Spleen (tissue), 11 donors: ENCODE measurements around the gene PGBD5. TPM values are rescaled to one million over a fixed set of nuclear protein-coding genes. Genes with fewer than 3 reads are reported as not detected.

Experiments used
- DNase-seq: peaks from one replicate; pipeline ENCODE4 v3.0.0-alpha.2; 2020
- H3K27ac ChIP-seq, 8 donors: fragments of 200-600 bp; sonication (generic) in 7 of 8; 1 replicate in 4 of 8; 2 replicates in 4 of 8; pipeline versions ENCODE4 v1.5.0 to v1.8.0; 2016 to 2021; ENCODE audit warnings: inconsistent platforms in 4 of 8, mild to moderate bottlenecking in 4 of 8, moderate library complexity in 1 of 8
- H3K27me3 ChIP-seq, 7 donors: fragments of 200-600 bp; sonication (generic) in 6 of 7; replicated peaks in 1 of 7; 1 replicate in 4 of 7; 2 replicates in 3 of 7; pipeline versions ENCODE4 v1.5.0 to v1.8.0; 2016 to 2021; ENCODE audit warnings: inconsistent platforms in 3 of 7, mild to moderate bottlenecking in 1 of 7
- H3K36me3 ChIP-seq, 6 donors: fragments of 200-600 bp; sonication (generic) in 5 of 6; 1 replicate in 4 of 6; 2 replicates in 2 of 6; pipeline versions ENCODE4 v1.5.0 to v1.8.0; 2016 to 2021; ENCODE audit warnings: inconsistent platforms in 2 of 6
- H3K4me1 ChIP-seq, 6 donors: fragments of 200-600 bp; sonication (generic) in 5 of 6; 1 replicate in 3 of 6; 2 replicates in 3 of 6; pipeline versions ENCODE4 v1.5.0 to v1.8.0; 2016 to 2021; ENCODE audit warnings: inconsistent platforms in 3 of 6
- H3K4me3 ChIP-seq, 8 donors: fragments of 200-600 bp; sonication (generic) in 7 of 8; 1 replicate in 4 of 8; 2 replicates in 4 of 8; pipeline versions ENCODE4 v1.5.0 to v1.8.0; 2016 to 2021; ENCODE audit warnings: inconsistent platforms in 4 of 8, mild to moderate bottlenecking in 4 of 8, moderate library complexity in 2 of 8
- H3K9me3 ChIP-seq, 8 donors: fragments of 200-600 bp; sonication (generic) in 7 of 8; 1 replicate in 4 of 8; 2 replicates in 4 of 8; pipeline versions ENCODE4 v1.5.0 to v1.8.0; 2016 to 2021; ENCODE audit warnings: inconsistent platforms in 4 of 8
- POLR2A ChIP-seq, 3 donors: fragments of 450-650 bp; IDR thresholded peaks; one replicate each; pipeline ENCODE4 v1.5.1; 2017; ENCODE audit warnings: antibody characterized with exemption in 3 of 3, mild to moderate bottlenecking in 1 of 3
- POLR2AphosphoS5 ChIP-seq, 3 donors: sonication (generic); formaldehyde crosslinking; IDR thresholded peaks; one replicate each; pipeline ENCODE4 v1.5.1; 2017; ENCODE audit warnings: antibody characterized with exemption in 3 of 3
- WGBS, 5 donors: extraction: QIAGEN DNeasy Blood & Tissue Kit in 3 of 5; methylation state at CpG; one replicate each; pipeline versions ENCODE4 v1.1.5 to v1.1.7; 2013 to 2018; 5-methylcytosine and 5-hydroxymethylcytosine counted together
- intact Hi-C: fragments of 100-400 bp; cut with DNase I; formaldehyde crosslinking; loops from one replicate; pipeline ENCODE4 v1.15.0; 2023; ENCODE audit warnings: low total_unique reads
- polyA plus RNA-seq, 3 donors: library from polyadenylated mRNA; stranded (reverse); fragments of 200-250 nt; gene quantifications; one replicate each; pipeline ENCODE4 v1.2.1, GENCODE V29; 2013
- total RNA-seq, 7 donors: library from RNA; depleted of rRNA in 3 of 7; stranded (reverse); fragments of >200 nt in 3 of 7; fragmentation: NEBNext Ultra II Directional in 4 of 7; extraction: Animal tissue kit (Norgen Biotek cat#: 25700) in 4 of 7; gene quantifications; one replicate each; pipeline versions ENCODE4 v1.1.0 to v1.2.1, GENCODE V29; 2016 to 2021
- TF ChIP-seq, protein P1 (sequence below), 11 experiments: fragments of 200-600 bp in 7 of 11; fragments of 450-650 bp in 4 of 11; sonication (generic) in 4 of 11; IDR thresholded peaks in 8 of 11; conservative IDR thresholded peaks in 3 of 11; 1 replicate in 7 of 11; 2 replicates in 4 of 11; pipeline versions ENCODE4 v1.4.0 to v1.8.0; 2016 to 2021; ENCODE audit warnings: antibody characterized with exemption in 11 of 11, inconsistent platforms in 4 of 11, mild to moderate bottlenecking in 1 of 11
- donor health status: healthy with polysubstance abuse.
- donor health status: DM: no; HTN: no; CAD: no; lungs with moderate emphysema.
- donor health status: DM: no; HTN: no; CAD: no.
- donor health status: Bipolar disorder and iron deficiency.
- donor health status: healthy.
- donor health status: DM: no; HTN: no; CAD: no.
- donor health status: DM: yes; HTN: yes; CAD: no.

The PGBD5 gene
- total and polyA plus RNA-seq, 10 donors = 0.07 to 6.7 (median 3.0) TPM

DNA sequence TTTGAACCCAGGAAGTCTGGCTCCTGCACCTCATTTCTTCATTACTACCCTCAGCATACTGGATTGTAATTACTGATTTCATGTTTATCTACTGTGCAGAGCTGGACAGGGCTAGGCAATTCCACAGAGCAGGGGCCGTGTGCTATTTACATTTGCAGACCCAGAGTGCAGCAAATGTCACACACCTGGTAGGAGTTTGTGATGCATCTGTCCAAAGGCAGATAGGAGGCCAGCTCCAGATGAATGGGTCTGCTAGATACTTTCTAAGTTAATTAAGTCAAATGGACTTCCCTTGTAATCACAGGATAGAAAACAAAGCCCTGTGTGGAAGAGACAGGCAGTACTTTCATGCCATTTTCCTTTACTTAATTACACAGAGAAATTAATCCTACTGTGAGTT, 46.2 kb downstream of the PGBD5 start:
- Histone ChIP-seq H3K36me3 (no peaks in the 10 kb centered on the region), H3K4me1 (no peaks in the 10 kb centered on the region), H3K9me3 (peaks cover 0 to 23% (median 18%) of the 10 kb centered on the region in 8 donors), H3K27me3 (peaks cover 0 to 9% (median 0%) of the 10 kb centered on the region in 7 donors), H3K4me3 (no peak overlapping the region), H3K27ac (no peak overlapping the region)
- TF ChIP-seq POLR2AphosphoS5 (IDR thresholded peaks at IDR 0.05) = no peak
- TF ChIP-seq, protein P1, sequence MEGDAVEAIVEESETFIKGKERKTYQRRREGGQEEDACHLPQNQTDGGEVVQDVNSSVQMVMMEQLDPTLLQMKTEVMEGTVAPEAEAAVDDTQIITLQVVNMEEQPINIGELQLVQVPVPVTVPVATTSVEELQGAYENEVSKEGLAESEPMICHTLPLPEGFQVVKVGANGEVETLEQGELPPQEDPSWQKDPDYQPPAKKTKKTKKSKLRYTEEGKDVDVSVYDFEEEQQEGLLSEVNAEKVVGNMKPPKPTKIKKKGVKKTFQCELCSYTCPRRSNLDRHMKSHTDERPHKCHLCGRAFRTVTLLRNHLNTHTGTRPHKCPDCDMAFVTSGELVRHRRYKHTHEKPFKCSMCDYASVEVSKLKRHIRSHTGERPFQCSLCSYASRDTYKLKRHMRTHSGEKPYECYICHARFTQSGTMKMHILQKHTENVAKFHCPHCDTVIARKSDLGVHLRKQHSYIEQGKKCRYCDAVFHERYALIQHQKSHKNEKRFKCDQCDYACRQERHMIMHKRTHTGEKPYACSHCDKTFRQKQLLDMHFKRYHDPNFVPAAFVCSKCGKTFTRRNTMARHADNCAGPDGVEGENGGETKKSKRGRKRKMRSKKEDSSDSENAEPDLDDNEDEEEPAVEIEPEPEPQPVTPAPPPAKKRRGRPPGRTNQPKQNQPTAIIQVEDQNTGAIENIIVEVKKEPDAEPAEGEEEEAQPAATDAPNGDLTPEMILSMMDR (IDR thresholded peaks at IDR 0.05 in 8 of 11, conservative IDR thresholded peaks at IDR 0.05 in 3 of 11) = no peak
- no peak for TF ChIP-seq POLR2A (IDR thresholded peaks at IDR 0.05)
- intact Hi-C loops = no loop called here
- 71 to 87% (median 75%) methylated on average over 1 of the region's 1 CpG for WGBS, 5 donors
- no peak for DNase-seq

DNA sequence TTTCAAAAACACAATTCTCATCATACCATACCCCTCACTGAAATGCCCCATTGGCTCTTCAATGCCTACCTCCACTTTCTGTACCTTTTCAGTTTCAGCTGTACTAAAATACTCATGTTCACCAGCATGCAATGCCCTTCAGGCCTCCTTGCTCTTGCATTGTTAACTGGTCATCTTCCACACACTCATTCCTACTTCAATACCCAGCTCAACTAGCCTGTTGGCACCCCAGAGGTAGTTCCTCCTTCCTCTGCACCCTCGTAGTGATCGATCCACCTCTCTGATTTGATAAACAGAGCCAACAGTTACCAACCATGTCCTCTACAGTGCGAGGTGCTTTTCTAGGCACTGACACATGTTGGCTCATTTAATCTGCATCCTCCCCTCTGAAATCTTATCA, 46.7 kb downstream of the PGBD5 start:
- H3K9me3 ChIP-seq = peaks cover 0 to 23% (median 18%) of the 10 kb centered on the region in 8 donors
- WGBS, 5 donors = 82 to 99% (median 93%) methylated on average over 3 of the region's 3 CpGs
- intact Hi-C loops = no loop called here
- H3K27me3 ChIP-seq = peaks cover 0 to 9% (median 0%) of the 10 kb centered on the region in 7 donors
- no peak overlapping the region for H3K27ac ChIP-seq
- H3K36me3 ChIP-seq = no peaks in the 10 kb centered on the region
- no peak overlapping the region for H3K4me3 ChIP-seq
- no peak for DNase-seq
- H3K4me1 ChIP-seq = no peaks in the 10 kb centered on the region
- TF ChIP-seq, protein P1 (IDR thresholded peaks at IDR 0.05 in 8 of 11, conservative IDR thresholded peaks at IDR 0.05 in 3 of 11) = no peak
- no peak for TF ChIP-seq POLR2AphosphoS5 (IDR thresholded peaks at IDR 0.05)
- TF ChIP-seq POLR2A (IDR thresholded peaks at IDR 0.05) = no peak

DNA sequence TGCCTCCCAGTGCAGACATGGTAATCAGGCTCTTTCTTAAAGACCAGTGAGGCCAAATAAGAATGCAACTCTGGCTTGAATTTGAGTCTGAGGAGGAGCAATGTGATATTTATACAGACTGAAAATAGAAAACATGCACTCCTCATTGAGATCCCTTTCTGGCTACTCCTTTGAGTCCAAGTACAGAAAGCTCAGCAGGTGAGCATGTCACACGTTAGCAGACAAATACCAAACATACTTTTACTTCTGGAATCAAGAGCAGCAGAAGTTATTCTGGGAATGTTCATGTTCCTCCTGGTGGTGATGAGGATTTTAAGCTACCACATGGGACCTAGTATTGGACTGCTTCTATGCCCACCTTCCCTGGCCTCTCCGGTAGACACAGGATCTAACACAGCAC, 48.3 kb downstream of the PGBD5 start:
- H3K27ac ChIP-seq = no peak overlapping the region
- H3K4me3 ChIP-seq = no peak overlapping the region
- peaks cover 0 to 23% (median 18%) of the 10 kb centered on the region in 8 donors for H3K9me3 ChIP-seq
- DNase-seq = no peak
- 45 to 84% (median 81%) methylated on average over 2 of the region's 2 CpGs for WGBS, 5 donors
- no peaks in the 10 kb centered on the region for H3K4me1 ChIP-seq
- H3K27me3 ChIP-seq = peaks cover 0 to 9% (median 0%) of the 10 kb centered on the region in 7 donors
- TF ChIP-seq POLR2AphosphoS5 (IDR thresholded peaks at IDR 0.05) = no peak
- TF ChIP-seq POLR2A (IDR thresholded peaks at IDR 0.05) = no peak
- TF ChIP-seq, protein P1 (IDR thresholded peaks at IDR 0.05 in 8 of 11, conservative IDR thresholded peaks at IDR 0.05 in 3 of 11) = no peak
- no peaks in the 10 kb centered on the region for H3K36me3 ChIP-seq
- intact Hi-C loops = no loop called here

DNA sequence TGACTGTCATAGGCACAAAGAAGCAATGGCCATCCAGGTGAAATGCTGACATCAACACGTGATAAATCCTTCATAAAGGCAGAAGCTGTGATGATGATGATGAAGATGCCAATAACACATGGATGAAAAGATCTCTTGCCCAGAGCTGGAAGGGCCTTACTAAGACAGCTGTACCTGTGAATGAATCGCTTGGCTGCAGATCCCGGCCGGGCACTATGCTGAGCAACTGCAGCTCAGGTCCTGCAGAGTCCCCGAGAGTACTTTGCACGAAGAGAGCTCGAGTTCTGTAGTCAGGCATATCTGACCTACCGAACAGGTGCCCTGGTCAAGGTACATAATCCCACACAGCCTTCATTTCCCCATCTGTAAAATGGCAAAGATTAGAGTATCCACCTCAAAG, 48.8 kb downstream of the PGBD5 start:
- TF ChIP-seq, protein P1 (IDR thresholded peaks at IDR 0.05 in 8 of 11, conservative IDR thresholded peaks at IDR 0.05 in 3 of 11) = no peak
- TF ChIP-seq POLR2A (IDR thresholded peaks at IDR 0.05) = no peak
- TF ChIP-seq POLR2AphosphoS5 (IDR thresholded peaks at IDR 0.05) = no peak
- DNase-seq = no peak
- intact Hi-C loops = no loop called here
- WGBS, 5 donors = 73 to 86% (median 83%) methylated on average over 8 of the region's 8 CpGs
- Histone ChIP-seq H3K36me3 (no peaks in the 10 kb centered on the region), H3K9me3 (peaks cover 0 to 23% (median 18%) of the 10 kb centered on the region in 8 donors), H3K27ac (no peak overlapping the region), H3K4me3 (no peak overlapping the region), H3K27me3 (peaks cover 0 to 9% (median 0%) of the 10 kb centered on the region in 7 donors), H3K4me1 (no peaks in the 10 kb centered on the region)
